ENCODE measurements around the gene DAB2IP. TPM values are rescaled to one million over a fixed set of nuclear protein-coding genes. Genes with fewer than 3 reads are reported as not detected.

The DAB2IP gene
- total RNA-seq, 2 donors from 2014 or later: 0.07 to 0.53 TPM

DNA sequence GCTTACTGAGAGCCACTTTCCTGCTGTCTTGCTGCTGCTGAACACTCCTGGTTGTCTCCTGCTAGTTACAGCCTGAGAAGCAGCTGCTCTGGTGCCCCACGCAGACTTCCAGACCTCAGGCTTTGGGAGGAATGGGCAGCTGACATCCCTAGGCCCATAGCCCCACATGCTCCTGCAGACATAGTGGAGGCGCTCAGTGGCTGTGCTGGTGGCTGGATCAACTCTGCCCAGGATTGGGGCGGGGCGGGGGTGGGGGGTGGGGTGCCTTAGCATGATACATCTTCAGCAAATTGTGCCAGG is 93.9 kb downstream of the DAB2IP start:
- H3K4me1 Mint-ChIP-seq (ENCODE audit: low read depth in 2 of 2): peaks cover 17 to 18% of the 10 kb centered on the region in 2 donors
- H3K36me3 Mint-ChIP-seq: no peaks in the 10 kb centered on the region
- H3K9me3 Mint-ChIP-seq: no peaks in the 10 kb centered on the region
- H3K27ac Mint-ChIP-seq: no peak overlapping the region
- peaks cover 0 to 7% of the 10 kb centered on the region in 2 donors for H3K27me3 Mint-ChIP-seq
- ATAC-seq (no peak), DNase-seq (ENCODE audit: low spot score) (no peak)
- no peak overlapping the region for H3K4me3 Mint-ChIP-seq

DNA sequence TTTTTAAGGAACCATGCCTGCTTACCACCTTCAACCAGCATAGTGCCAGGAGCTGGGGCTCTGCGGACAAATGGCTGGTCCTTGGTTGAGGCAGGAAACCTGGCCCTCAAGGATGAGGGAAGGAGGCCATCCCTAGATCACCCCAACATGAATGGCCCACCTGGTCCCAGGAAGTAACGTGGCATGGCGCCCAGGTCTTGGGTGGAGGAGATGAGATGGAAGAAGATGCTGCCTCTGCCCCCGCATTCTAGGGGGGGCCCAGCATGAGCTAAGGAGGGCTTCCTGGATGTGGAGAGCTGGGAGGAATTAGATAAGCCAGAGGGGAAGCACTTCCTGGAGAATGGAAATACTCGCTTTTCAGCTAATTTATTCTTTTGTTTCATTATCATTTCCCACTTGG is 95.0 kb downstream of the DAB2IP start:
- Mint-ChIP-seq H3K4me3 (no peak overlapping the region), H3K27ac (peak overlapping the region; percentile 29 to 85), H3K36me3 (no peaks in the 10 kb centered on the region), H3K9me3 (no peaks in the 10 kb centered on the region), H3K27me3 (peaks cover 0 to 7% of the 10 kb centered on the region in 2 donors), H3K4me1 (ENCODE audit: low read depth in 2 of 2) (peaks cover 17 to 18% of the 10 kb centered on the region in 2 donors)
- no peak for ATAC-seq
- no peak for DNase-seq (ENCODE audit: low spot score)

DNA sequence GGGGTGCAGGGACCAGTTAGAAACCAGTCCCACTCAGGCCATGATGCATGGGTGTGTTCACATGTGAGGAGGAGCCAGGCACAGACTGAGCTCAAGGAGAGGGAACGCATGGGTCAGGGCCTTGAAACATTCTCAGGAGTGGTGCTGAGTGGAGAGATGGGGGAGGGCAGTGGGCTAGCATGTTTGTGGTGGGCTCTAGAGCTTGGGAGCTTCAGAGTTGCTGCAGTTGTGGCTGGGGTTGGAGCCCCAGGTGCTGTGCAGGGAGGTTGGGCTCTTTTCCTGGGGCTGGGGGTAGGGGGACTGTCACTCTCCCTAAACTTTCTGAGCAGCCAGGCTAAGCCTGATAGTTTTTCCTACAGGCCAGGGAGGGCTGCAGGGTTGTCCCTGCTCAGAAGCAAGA is 95.4 kb downstream of the DAB2IP start:
- DNase-seq (ENCODE audit: low spot score): no peak
- no peaks in the 10 kb centered on the region for H3K36me3 Mint-ChIP-seq

DNA sequence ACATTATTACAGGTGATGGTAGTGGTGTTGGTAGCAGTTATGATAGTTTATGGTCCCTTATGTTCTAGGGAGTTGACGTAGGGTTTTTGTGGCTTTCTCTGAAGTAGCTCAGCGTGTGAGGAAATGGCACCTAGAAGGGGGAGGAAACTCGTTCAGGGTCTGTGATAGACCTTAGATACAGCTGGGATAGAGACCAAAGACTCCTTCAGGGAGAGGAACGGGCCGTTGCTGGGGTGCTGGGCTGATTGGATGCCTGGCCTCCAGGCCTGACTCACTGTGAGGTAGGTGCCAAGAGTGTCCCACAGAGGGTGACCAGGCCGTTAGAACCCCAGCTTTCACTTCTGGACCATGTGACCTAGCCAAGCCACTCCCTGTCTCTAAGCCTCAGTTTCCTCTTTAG is 96.6 kb downstream of the DAB2IP start:
- H3K9me3 Mint-ChIP-seq: no peaks in the 10 kb centered on the region
- DNase-seq (ENCODE audit: low spot score): no peak

More for the DNA sequence above, 95.4 kb downstream of the DAB2IP start:
- Mint-ChIP-seq H3K27ac (peak overlapping the region; percentile 29 to 85), H3K4me3 (no peak overlapping the region), H3K27me3 (peaks cover 0 to 7% of the 10 kb centered on the region in 2 donors), H3K4me1 (ENCODE audit: low read depth in 2 of 2) (peaks cover 17 to 18% of the 10 kb centered on the region in 2 donors), H3K9me3 (no peaks in the 10 kb centered on the region)
- ATAC-seq: no peak

DNA sequence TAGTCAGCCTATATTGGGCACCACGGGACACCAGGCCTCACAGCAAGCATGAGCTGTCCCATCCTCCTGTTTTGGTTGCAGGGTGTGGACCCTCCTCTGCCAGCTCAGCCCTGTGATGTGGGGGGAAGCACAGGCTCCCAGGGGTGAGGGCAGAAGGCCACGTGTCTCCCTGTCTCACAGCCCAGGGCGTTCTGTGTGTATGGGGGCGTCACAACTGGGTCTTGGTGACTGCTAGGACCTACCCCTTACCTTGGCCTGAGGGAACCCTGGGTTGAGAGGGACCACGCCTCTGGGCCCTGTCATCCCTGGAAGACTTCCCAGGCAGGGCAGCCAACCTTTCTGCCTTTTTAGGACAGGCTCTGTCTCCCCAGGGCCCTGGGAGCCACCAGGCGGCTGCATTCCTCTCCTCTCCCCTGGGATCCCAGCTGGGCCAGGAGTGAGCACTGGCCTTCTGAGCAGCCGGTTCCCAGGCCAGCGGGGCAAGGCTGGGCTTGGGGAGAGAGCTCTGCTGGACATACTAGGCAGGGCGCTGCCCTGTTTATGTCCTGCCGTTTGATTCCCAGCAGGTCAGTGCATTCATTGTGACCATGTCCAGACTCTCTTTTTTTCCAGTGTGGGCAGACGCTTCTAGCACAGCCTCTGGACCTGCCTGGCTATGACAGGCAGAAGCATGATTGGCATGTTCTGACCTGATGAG is 97.4 kb downstream of the DAB2IP start:
- Mint-ChIP-seq H3K4me3 (no peak overlapping the region), H3K27ac (peak overlapping the region; percentile 72 to 88), H3K36me3 (no peaks in the 10 kb centered on the region), H3K4me1 (ENCODE audit: low read depth in 2 of 2) (peaks cover 13 to 17% of the 10 kb centered on the region in 2 donors), H3K27me3 (peaks cover 0 to 7% of the 10 kb centered on the region in 2 donors), H3K9me3 (no peaks in the 10 kb centered on the region)
- peak; percentile 3 to 45 for ATAC-seq
- DNase-seq (ENCODE audit: low spot score): no peak

More for the DNA sequence above, 96.6 kb downstream of the DAB2IP start:
- peak overlapping the region; percentile 72 to 88 for H3K27ac Mint-ChIP-seq
- H3K4me3 Mint-ChIP-seq: peak overlapping the region; percentile 74
- H3K36me3 Mint-ChIP-seq: no peaks in the 10 kb centered on the region
- peak; percentile 75 to 83 for ATAC-seq
- peaks cover 13 to 17% of the 10 kb centered on the region in 2 donors for H3K4me1 Mint-ChIP-seq (ENCODE audit: low read depth in 2 of 2)
- H3K27me3 Mint-ChIP-seq: peaks cover 0 to 7% of the 10 kb centered on the region in 2 donors

GRCh38 chr9:121749614-121750013 is 98.2 kb downstream of the DAB2IP start:
- Mint-ChIP-seq H3K4me3 (no peak overlapping the region), H3K36me3 (no peaks in the 10 kb centered on the region), H3K27me3 (peaks cover 0 to 7% of the 10 kb centered on the region in 2 donors), H3K9me3 (no peaks in the 10 kb centered on the region), H3K27ac (no peak overlapping the region), H3K4me1 (ENCODE audit: low read depth in 2 of 2) (peaks cover 13 to 17% of the 10 kb centered on the region in 2 donors)
- DNase-seq (ENCODE audit: low spot score) (no peak), ATAC-seq (no peak)

- DNase-seq (ENCODE audit: low spot score) (no peak), ATAC-seq (no peak)
- peaks cover 0 to 7% of the 10 kb centered on the region in 2 donors for H3K27me3 Mint-ChIP-seq
- no peaks in the 10 kb centered on the region for H3K9me3 Mint-ChIP-seq
- H3K4me3 Mint-ChIP-seq: no peak overlapping the region
- no peak overlapping the region for H3K27ac Mint-ChIP-seq
- peaks cover 13 to 17% of the 10 kb centered on the region in 2 donors for H3K4me1 Mint-ChIP-seq (ENCODE audit: low read depth in 2 of 2)
- H3K36me3 Mint-ChIP-seq: no peaks in the 10 kb centered on the region
Measured at GRCh38 chr9:121750259-121750714, 98.9 kb downstream of the DAB2IP start.

DNA sequence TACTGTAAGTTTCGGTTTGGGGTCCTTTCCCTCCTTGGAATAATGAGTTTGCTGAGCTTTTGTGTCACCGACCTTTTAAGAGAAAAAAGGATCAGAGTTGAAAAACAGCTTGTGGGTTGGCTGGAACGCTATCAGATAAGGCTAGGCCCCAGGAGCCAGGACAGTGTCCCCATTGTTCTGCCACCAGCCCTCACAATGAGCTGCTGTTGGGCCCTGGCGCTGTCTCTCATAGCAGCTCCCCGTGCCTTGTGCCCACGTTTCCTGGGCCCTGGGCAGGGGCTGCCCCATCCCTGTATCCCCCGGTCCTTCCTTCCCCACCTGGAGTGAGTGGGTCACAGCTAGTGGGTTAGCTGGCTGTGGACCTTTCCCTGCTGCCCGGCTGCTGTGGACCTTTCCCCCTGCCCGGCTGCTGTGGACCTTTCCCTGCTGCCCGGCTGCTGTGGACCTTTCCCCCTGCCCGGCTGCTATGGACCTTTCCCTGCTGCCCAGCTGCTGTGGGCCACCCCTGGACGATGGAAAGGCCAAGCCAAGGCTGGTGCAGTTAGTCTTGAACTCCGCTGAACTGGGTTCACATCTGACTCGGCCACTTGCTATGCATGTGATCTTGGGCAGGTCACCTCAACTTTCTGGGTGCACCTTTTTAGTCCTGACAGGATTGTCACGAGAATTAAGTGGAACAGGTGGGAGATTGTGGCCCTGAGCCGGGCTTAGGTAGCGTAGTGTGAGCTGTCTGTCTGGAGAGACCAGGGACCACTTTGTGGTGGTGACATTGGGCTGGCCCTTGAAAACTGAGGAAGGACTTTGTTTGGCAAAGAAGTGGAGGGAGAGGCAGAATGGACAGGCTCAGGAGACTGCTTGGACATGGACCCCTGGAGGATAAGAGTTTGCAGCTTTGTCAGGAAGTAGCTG is 99.5 kb downstream of the DAB2IP start:
- H3K27ac Mint-ChIP-seq: no peak overlapping the region
- H3K27me3 Mint-ChIP-seq: peaks cover 0 to 5% of the 10 kb centered on the region in 2 donors
- ATAC-seq (no peak), DNase-seq (ENCODE audit: low spot score) (no peak)
- H3K4me3 Mint-ChIP-seq: no peak overlapping the region
- H3K9me3 Mint-ChIP-seq: no peaks in the 10 kb centered on the region
- peaks cover 13 to 17% of the 10 kb centered on the region in 2 donors for H3K4me1 Mint-ChIP-seq (ENCODE audit: low read depth in 2 of 2)
- no peaks in the 10 kb centered on the region for H3K36me3 Mint-ChIP-seq

DNA sequence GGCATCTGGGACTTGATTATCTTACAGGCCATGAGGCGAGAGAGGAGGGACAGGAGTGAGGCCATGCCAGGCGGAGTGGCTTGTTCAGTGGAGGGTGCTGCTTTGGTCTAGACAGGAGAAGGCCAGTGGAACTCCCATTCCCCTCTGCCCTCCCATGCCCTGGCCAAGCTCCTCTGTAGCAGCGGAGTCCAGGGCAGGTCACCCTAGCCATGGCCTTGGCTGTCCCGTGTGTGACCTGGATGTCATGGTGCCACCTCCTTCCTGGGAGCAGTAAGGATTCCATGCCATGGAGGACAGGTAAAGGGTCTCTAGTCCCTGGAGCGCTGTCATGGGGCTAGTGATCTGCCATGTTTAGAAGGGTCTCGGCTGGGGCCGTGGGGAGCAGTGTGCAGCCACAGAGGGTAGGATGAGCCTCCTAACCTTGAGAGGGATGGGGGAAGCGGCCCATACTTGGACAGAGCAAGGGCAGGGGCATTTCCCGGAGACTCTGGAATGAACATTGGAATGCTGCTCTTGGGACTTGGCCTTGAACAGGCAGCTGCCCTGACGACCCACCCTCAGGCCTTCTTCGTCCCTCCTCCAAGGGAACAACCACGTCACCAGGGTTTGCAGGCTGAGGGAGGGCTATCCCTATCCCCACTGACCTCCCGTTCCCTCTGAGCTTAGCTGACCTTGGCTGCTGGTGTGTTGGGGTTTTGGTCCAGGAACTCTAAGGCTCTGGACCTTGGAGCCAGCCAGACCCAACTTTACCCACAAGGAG is 100.4 kb downstream of the DAB2IP start:
- Mint-ChIP-seq H3K27ac (no peak overlapping the region), H3K27me3 (no peaks in the 10 kb centered on the region), H3K9me3 (no peaks in the 10 kb centered on the region), H3K36me3 (no peaks in the 10 kb centered on the region), H3K4me1 (ENCODE audit: low read depth in 2 of 2) (peaks cover 9 to 11% of the 10 kb centered on the region in 2 donors), H3K4me3 (no peak overlapping the region)
- ATAC-seq: no peak
- no peak for DNase-seq (ENCODE audit: low spot score)

DNA sequence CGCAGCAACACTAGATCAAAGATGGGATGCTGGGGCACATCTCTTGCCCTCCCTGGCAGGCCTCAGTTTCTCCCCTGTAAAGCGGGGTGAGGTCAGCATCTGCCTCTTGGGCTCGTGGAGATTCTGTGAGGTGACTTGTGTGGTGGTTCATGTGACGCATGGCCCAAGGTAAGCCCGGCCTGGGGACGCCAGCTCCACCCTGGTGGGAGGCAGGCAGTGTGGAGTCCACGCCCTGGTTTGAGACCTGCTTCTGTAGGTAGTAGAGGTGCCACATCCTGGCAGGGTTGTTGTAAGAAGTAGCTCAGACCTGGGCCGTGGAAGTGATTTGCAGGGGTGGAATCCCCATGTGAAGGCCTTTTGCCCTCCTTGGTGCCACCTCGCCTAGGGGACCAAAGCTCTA is 101.5 kb downstream of the DAB2IP start:
- no peak overlapping the region for H3K27ac Mint-ChIP-seq
- H3K36me3 Mint-ChIP-seq: no peaks in the 10 kb centered on the region
- H3K9me3 Mint-ChIP-seq: no peaks in the 10 kb centered on the region
- H3K27me3 Mint-ChIP-seq: no peaks in the 10 kb centered on the region
- ATAC-seq (no peak), DNase-seq (ENCODE audit: low spot score) (no peak)
- H3K4me3 Mint-ChIP-seq: no peak overlapping the region
- peaks cover 4 to 7% of the 10 kb centered on the region in 2 donors for H3K4me1 Mint-ChIP-seq (ENCODE audit: low read depth in 2 of 2)

DNA sequence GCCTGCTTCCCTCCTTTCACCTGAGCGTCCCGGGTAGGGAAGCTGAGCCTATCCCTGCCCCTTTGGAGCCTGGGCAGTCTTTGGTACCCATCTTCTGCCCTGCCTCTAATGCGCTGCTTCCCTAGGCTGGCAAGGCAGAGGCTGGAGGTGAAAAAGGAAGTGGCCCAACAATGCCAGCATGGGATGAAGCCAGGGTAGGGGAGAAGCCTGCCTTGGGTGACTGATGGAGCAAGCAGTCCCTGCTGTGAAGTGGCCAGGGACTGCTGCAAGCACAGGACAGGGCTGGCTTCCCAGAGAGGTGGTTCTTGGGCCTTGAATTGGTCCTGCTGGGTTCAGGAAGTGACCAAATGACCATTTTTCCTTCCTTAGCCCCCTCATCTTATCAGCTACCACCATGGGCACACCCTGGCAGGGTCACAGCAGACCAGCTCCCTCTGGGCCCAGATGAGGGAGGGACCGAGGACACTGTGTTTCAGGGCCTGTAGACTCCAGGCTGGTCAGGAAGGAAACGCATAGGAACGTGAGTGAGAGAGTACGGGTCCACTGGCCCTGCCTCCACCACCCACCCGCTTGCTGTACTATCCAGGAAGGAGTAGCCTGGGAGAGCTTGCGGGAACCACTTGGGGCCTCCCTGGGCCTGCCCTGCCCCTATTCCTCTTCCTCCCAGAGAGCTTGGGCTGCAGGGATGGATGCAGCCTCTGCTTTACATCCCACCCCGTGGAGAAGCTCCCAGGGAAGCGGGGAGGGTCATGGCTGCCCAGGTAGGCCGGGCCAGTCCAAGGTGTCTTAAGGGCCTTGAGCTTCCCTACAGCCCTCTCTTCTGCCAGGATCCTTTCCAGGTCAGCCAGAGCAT is 102.6 kb downstream of the DAB2IP start:
- H3K27ac Mint-ChIP-seq: no peak overlapping the region
- ATAC-seq: no peak
- no peak overlapping the region for H3K4me3 Mint-ChIP-seq
- DNase-seq (ENCODE audit: low spot score): no peak
- no peaks in the 10 kb centered on the region for H3K36me3 Mint-ChIP-seq
- H3K9me3 Mint-ChIP-seq: no peaks in the 10 kb centered on the region
- no peaks in the 10 kb centered on the region for H3K27me3 Mint-ChIP-seq
- H3K4me1 Mint-ChIP-seq (ENCODE audit: low read depth in 2 of 2): no peaks in the 10 kb centered on the region

DNA sequence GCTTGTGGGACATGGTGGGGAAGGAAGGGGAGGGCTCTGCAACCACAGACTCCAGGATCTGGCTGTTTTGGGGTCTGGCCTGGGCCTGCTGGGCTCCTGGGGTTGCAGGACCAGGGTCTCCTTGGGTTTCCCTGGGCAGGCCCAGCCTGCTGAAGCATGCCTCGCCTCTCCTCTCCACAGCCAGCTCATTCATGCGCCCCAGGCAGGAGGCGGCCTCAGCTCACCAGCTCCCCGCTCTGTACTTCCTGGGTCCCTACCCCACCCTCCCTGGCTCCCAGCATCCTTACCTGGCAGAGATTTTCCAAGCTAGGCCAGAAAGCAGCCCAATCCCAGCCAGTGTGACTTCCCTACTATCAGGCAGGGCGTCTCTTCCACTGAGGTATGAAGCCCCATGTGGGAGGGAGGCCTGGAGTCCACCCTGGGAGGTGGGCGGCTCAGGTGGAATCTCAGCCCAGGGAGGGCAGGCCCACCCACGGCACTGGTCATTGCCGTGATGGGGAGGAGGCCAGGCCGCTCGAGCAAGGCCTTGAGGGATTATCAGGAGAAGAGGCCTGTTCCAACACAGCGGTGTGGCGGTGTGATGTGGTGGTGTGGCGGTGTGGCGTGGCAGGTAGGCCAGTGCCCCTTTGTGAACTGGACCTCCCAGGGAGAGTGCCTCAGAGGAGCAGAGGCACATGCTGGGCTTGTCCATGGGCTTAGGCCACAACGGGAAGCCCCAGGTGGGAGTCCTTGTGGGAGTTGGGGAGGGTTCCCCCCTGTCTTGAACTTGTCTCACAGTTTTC is 103.4 kb downstream of the DAB2IP start:
- ATAC-seq (no peak), DNase-seq (ENCODE audit: low spot score) (no peak)
- no peak overlapping the region for H3K27ac Mint-ChIP-seq
- no peaks in the 10 kb centered on the region for H3K9me3 Mint-ChIP-seq
- peaks cover 0 to 2% of the 10 kb centered on the region in 2 donors for H3K27me3 Mint-ChIP-seq
- H3K36me3 Mint-ChIP-seq: no peaks in the 10 kb centered on the region
- no peak overlapping the region for H3K4me3 Mint-ChIP-seq
- H3K4me1 Mint-ChIP-seq (ENCODE audit: low read depth in 2 of 2): no peaks in the 10 kb centered on the region
